GM21529 (cell line): Measurements from ENCODE around the gene MAP3K7.

Experiments
- ATAC-seq: cut with Tn5 transposase; IDR thresholded peaks from one replicate; pipeline ENCODE4 v1.9.1; 2021; ENCODE audit not compliant: unreplicated experiment

Gene MAP3K7

DNA sequence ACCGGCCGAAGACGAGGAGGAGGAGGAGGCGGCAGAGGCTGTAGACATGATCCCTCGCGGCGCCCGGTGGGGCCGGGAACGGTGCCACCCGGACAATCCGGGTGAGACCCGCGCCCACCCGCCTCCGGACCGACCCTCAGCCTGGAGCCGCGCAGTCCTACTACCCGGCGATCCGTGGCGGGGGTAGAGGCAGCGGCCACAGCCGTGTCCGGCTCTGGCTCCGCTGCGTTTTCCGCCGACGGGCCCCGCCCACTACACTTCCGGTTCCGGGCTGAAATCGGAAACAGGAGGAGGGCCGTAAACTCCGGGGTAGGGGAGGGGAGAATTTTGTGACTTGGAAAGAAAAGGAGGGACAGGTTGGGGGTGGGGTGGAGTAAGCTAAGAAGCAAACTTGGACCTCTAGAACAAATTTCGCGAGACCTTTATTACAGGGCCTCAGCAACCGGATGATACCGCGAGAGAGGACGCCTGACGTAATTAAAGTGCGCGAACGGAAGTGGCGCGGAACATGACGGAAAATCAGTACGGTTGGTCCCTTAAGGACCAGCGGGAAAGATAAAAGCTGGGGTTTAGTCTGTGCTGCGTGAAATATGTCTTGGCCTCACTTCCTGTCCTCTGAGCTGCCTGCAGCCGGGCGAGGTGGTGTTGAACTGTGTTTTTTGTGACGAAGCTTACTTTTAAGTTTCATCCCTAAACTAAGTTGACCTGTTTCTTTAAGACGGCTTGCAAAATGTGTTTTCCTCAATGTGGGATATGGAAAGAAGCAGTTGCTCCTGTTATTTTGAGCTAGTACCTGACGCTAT lies at the start of gene MAP3K7:
TSS of gene MAP3K7 (minus strand) at position 237 of the 803 bp plus-strand sequence. CDS start at position 48, 189 bp downstream.
- ATAC-seq, result peak; percentile 88

DNA sequence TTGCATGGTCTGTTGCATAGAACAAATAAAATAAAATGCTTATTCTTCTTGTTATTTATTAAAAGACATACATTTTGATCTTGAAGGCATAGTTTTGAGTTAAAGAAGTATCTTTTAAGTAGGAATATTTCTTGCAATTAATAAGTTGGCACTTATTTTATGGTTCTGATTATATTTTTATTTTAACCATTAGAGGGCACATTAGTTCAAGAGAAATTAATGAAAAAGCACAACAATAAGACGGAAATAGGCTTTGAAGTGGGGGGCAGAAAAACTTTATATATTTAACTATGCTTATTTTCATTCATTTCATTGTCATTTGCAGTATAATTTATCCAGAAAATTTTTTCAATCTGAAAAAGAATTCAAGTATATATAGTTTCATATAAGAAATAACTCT lies 44.2 kb upstream of the MAP3K7 start:
- ATAC-seq, result no peak

DNA sequence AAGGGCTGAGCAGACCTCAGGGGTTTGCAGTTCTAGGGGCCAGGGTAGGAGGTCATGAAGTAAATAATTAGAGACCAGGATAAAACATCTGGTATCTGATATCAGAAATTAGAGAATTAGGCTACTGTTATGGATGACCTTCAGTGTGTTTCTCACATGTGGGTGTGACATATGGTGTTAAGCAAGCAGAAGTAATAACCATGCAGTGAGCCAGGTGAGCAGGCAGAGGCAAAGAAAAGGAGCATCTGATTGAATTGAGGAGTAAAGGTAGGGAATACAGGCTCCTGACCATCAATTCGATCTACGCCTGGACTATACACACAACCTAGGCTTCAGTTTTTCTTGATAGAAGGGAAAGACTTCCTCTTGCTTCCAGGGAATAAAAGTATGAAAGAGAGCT lies 34.7 kb upstream of the MAP3K7 start:
- no peak for ATAC-seq

DNA sequence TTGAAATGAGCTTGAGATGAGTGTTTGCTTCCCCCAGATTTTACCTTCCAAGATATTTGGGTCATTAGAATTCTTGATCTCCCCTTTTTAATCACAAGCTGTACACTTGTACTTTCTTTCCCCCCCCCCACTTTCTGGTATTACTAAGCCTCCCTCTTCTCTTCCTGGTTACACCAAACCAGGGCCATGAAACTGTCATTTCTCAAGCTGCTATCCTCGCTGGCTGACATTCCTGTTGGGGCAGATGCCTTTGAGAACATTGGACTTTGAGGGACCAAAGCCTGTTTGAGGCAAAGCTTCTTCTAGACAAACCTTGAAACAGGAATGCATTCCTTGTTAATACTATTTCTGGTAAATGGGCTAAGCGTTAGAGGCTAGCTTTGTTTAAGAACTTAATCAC lies 32.3 kb upstream of the MAP3K7 start:
- no peak for ATAC-seq

DNA sequence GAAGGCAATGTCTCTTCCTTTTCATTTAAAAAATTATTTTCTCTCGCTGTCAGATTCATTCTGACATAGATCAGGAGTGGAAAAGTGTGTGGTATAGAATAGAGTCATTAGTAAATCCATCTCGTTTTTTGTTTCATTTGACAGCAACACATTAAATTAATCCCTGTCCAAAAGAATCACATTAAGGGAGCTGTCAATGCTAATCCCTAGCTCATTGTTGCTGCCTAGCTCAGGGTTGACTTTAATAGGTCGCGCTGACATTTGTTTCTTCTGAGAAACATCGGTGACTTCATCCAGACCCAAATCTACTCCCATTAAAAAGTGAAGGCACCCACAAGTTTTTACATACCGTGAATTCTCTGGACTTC lies 25.4 kb upstream of the MAP3K7 start:
- ATAC-seq, result no peak

DNA sequence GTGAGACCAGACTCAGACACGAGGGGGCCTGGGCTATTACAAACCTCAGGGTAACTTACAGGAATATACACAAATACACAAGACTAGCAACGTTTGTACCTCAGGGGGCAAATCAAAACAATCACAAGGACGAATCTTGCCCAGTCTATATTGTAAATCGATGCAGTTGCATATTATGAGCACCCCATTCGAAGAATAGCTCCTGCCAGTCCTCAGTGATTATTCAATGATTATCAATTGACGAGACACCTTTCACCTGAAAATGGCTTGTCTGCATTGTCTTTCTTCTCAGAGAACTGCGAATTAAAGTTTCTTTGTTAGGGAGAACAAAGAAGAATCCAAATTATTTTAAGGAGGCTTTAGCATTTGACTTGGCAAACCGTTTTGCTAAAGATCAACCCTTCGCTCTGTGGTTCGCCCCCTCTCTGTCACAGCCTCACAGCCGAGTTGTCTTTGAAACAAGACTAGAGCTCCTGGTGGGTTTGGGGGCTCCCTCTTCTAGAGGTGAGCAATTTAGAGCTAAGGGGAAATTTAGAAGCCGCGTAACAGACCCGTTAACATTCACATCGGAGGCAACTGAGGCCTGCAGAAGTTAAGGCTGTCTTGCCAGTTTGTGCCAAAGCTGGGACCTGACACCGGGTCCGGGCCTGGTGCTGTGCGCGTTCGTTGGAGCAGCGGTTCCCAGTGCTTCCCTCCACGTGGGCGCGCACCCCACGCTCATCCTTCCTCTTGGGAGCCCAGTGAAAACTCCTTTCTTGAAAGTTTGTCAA lies 24.9 kb upstream of the MAP3K7 start:
- ATAC-seq, result no peak

DNA sequence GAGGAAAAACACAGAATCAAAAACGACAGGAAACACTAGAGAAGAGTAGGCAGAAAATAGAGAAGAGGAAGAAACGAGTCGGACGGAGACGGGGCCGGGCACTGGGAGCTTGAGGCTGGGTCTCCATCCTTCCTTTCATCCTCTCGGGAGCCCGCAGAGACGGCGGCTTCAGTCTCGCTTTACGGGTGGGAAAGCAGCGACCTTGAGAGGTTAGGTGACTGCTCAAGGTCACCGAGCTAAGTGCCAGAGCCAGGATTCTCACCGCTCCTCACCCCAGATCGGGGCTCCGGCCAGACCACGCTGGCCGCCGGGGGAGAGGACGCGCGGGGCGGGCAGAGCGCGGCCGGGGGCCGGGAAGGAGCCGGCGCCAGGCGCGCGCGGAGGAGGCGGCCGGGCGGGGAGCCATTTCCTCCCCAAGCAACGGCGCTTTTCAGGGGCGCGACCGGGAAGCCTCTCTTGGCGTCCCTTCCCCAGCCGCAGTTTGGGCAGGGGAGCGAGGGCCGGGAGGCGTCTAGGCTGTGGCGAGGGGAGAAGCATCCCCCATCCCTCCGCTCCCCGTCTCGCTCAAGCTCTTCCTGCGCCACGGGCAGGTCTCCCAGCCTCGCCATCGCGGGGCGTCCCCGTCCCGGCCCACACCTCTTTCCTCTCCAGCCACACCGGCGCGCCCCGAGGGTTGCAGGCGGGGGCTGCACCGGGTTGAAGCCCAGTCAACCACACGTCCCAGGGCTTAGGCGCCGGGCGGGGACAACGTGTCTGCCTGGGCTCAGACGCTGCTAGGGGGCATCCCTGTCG lies 24.1 kb upstream of the MAP3K7 start:
- ATAC-seq, result peak; percentile 77

DNA sequence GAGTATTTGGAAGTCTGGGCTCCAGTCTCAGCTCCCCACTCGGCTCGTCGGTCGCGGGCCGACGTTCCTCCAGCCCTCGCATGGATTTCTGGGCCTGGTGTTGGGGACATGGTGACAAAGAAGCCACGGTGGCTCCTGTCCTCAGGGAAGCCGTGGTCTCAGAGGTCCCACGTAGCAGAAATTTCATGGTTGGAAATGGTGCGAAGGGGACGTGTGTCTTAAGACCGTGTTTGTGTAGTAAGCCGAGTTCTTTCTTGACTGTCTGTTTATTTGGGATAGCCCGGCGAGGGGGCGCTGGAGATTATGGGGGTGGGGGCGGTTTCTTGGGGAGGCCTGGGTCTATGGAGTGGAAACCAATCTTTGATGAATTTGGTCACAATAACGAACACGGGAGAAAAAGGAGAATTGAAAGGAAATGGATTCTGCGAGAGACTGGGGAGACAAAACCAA lies 23.5 kb upstream of the MAP3K7 start:
- ATAC-seq, result no peak

DNA sequence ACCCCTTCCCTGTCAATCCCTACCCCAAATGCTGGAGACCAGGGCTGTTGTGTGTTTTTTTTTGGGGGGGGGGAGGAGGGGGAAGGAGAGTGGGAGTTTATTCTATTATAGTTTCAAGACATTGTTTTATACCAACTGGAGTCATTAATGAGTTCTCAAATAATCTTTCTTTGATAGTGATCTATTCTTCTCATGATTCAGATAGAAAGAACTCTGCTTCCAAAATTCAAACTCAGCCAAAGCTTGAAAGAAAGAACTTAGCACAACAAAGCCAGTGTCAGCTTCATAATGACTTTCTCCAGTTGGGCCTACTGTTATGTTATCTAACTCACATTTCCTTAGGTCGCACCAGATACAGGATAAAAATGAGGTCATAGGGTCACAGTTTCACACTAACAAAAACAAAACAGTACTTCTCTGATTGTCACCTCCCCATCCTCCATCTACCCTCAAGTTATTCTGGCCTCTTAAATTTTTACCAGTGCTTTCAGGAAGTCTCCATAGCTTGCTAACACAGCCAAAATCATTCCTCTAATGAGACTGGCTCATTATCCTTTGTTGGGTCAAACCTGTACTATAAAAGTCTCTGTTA lies 19.0 kb upstream of the MAP3K7 start:
- ATAC-seq, result no peak

DNA sequence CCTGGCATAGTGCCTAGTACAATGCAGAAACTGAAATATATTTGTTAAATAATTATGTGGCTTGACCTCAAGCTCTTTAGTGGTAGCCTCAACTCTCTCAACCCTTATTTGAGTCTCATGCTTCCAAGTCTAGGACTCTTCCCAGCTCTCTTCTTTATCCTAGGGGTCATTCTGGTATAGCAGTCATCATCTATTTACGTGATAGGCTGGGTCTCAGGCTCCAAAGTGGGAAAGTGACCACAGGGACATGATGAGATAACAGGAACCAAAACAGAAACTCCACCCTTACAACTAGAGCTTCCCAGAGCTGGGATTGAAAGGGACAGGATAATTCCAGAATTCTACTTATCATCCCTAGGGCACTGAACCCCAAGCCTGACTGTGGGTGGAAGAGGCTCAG lies 17.7 kb upstream of the MAP3K7 start:
- no peak for ATAC-seq

DNA sequence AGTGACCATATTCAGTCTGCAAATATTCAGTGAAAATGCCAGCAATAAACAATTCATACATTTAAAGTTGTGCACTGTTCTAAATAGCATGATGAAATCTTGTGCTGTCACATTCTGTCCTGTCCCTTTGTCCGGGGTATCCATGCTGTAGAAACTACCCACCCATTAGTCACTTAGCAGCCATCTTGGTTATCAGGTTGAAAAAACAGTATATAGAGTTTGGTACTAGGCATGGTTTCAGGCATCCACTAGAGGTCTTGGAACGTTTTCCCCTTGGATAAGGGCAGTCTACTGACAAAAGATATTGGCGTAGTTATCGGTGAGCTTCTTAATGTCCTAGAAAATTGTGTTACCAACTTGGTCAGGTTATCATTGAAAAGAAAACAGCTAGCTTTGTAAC lies 12.3 kb upstream of the MAP3K7 start:
- no peak for ATAC-seq

DNA sequence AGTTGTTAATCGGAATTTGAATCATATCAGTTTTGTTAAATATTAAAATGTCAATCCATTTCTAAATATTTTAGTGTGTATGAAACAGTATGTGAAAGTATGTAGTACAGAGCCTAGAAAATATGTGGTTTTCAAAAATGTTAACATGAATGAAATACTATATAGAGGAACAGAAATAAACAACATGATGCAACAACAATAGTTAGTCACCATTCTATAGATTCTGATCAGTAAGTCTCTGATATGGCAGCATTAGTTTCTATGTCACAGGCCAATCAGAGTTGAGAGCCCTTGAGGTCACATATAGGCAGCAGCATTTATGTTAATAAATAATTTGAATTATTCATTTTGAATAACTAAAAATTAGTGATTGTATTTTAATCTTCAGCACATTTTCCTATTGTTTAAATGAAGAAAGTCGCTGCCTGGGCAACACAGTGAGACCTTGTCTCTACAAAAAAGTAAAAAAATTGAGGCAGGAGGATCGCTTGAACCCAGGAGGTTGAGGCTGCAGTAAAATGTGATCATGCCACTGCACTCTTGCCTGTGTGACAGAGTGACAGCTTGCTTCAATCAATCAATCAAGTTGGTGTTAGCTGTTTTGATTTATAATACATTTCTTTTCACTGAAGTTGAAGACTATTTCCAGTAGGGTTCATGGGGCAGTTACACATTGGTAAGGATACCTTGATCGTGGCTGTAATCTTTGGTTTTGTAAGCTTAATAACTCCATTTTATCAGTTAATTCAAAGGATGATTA lies 11.5 kb upstream of the MAP3K7 start:
- no peak for ATAC-seq

DNA sequence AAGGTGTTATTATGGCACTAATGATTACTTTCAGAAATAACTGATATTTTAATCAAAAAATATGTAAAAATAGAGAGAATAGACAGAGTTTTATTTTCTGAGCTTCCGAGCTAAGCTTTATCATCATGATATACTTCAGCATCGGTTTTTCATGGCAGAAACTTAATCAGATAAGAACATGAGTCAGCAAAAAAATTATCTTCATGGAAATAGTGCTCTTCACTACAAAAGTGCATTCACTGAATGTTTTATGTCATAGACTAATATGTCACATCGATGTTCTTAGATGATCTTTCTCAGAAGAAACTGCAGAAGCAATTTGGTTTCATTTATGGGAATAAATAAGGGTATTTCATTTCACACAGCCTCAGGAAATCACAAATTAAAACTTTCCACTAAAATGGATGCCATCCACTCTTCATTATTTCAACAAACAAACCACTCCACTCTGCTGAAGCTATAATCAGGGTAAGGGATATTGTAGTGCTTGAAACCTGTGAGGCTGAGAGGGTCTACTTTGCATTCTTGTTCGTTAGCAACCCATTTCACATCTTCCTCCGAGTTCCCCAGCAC lies 10.2 kb upstream of the MAP3K7 start:
- ATAC-seq, result no peak

DNA sequence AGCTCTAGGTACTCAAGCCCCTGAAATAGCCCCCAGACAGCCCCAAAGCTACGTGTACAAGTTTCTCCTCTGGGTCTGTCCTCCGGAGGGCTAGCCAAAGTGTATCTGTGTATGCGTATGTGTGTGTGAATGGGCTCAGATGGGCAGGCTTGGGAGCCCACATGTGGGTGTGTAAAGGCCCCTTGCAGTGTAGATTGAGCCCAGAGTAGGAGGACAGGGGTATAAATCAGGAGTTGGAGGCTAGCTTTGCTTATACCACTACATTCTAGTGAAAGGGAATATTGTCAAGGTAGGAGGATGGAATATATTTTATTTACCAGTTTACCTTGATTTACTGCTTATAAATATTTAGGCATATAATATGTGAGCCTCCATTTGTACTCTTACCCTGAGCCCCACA lies 9.0 kb upstream of the MAP3K7 start:
- no peak for ATAC-seq

DNA sequence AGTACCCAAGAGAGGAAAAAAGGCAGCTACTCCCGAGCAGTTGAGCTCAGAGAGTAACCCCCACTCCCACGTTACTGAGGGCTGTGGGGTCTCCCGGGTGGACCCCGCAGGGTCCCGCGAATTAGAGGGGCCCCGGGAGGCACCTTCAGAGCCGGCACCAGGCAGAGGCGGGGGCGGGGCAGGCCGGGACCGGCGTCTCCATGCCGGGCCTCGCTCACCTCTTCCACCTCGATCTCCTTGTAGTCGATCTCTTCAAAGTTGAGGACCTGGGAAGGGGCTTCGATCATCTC lies 381 bp downstream of the MAP3K7 start:
- peak; percentile 28 for ATAC-seq

DNA sequence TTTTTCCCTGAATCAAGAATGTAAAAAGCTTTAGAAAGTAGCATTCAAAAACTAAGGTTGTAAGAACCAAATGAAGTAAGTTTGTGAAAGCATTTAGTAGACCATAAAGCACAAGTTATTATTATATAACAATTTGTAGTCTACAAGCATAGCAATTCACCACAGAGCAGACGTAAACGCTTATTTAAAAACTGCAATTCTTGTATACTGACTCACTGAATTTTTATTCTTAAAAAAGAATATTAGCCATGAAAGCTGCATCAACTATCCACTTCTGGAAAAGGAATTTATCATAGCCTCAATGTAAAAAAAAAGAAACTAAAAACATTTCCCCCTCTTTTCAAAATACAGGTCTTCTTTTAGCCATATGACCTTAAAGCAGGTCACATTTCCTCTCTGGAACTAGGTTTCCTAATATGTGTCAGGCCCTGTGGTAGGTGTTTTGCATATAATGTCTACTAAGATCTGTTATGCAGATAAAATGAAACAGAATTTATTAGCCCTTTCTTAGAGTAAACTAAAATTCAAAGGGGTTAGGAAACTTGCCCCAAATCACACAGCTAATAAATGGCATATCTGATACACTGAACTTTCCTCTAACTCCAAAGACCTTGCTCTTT lies 2.1 kb downstream of the MAP3K7 start:
- ATAC-seq, result peak; percentile 22

DNA sequence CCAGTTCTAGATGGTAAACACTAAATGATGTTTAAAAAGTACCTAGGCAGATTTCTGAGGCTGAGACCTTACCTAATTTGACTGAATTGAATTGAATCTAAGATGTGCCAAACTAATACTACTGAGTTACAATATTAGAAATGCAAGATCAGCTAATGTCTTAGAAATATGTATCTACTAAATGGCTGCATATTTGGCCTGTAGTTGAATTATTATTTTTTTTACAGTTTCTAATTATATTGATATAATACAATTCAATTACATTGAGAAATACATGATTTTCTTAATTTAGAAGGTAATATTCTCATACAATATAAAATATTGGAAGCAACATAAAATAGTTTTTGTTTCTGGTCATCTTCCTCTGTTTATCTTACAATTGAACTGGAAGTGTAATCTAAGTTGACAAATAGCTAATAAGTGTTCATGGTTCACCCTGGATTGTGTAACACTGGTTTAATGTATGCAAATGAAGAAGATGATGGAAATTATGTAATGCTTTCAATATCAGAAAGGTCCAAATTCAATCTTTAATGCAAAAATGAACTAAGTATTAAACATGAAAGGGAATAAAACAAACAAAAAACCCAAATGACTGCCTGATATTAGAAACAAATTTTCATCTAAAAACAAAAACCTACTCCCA lies 2.9 kb downstream of the MAP3K7 start:
- no peak for ATAC-seq

DNA sequence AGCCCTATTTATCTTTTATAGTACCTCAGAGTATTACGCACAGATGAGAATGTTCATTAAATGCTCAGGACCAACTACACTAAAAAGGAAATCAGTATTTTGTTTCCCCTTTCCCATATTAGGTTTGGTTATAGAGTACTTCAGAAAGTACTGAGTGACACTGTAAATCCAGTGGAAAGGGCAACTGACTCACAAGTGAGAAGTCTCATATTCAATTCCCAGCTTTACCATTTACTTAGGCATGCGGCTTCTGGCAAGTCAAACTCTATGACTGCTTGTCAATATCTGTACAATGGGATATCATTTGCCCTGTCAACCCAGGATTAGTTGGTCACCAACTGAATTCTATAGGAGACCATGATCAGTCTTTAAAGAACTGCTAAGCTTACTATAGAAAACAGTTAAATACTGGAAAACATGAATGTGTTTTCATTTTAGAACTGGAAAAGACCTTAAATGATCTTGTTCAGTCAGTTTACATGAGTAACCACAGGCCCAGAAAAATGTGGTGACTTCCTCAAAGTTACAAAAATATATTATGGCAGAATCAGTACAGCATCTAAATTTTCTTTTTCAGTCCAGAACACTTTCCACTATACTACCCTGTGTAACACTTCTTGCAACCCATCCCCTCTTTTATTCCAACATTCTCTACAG lies 3.6 kb downstream of the MAP3K7 start:
- ATAC-seq, result no peak

DNA sequence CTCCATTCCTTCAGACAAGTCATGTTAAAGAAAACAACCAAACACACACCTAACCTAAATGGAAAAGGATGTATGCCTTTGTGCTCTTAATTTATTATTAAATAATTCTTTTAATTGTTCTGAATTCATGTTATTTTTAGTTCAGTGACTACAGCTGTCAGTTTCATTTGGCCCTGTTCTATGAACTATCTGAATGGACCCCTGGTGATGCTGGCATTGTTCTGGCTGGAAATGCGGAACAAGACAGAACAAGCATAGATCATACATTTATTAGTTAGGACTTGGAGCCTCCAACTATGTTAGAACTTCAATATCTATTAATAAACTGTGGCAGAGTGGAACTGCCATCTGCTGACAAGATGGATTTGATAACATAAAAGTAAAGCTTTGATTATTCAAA lies 5.7 kb downstream of the MAP3K7 start:
- ATAC-seq, result no peak
